ENCODE data around the gene CHRND. TPM values are rescaled to one million over a fixed set of nuclear protein-coding genes. Genes with fewer than 3 reads are reported as not detected.

CHRND gene
- total and polyA plus RNA-seq, 12 donors, result 0.03 to 0.57 (median 0.17) TPM; not detected in 8

GRCh38 chr2:232518844-232519243, 7.1 kb upstream of the CHRND start:
- peaks cover 20 to 69% (median 63%) of the 10 kb centered on the region in 7 donors for H3K27me3 ChIP-seq
- 62 to 65% methylated on average over 6 of the region's 6 CpGs for whole genome bisulfite sequencing, 2 donors

GRCh38 chr2:232519581-232520438, 6.2 kb upstream of the CHRND start, which contains the start of gene PRSS56:
Gene PRSS56 (plus strand): TSS chr2:232520388. CDS start chr2:232520599, 211 bp downstream.
- intact Hi-C loops (cut with DNase I), result loop anchor here (2.0 to 10.0 kb wide), 7 partner anchors 73 to 615 kb away; no protein-coding TSS in a partner anchor
- TF ChIP-seq, protein P1, sequence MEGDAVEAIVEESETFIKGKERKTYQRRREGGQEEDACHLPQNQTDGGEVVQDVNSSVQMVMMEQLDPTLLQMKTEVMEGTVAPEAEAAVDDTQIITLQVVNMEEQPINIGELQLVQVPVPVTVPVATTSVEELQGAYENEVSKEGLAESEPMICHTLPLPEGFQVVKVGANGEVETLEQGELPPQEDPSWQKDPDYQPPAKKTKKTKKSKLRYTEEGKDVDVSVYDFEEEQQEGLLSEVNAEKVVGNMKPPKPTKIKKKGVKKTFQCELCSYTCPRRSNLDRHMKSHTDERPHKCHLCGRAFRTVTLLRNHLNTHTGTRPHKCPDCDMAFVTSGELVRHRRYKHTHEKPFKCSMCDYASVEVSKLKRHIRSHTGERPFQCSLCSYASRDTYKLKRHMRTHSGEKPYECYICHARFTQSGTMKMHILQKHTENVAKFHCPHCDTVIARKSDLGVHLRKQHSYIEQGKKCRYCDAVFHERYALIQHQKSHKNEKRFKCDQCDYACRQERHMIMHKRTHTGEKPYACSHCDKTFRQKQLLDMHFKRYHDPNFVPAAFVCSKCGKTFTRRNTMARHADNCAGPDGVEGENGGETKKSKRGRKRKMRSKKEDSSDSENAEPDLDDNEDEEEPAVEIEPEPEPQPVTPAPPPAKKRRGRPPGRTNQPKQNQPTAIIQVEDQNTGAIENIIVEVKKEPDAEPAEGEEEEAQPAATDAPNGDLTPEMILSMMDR (IDR thresholded peaks at IDR 0.05), result no peak
- no peak within 1 kb of the TSS for H3K27ac ChIP-seq
- no peak for ATAC-seq
- no peaks in the 10 kb centered on the region for H3K36me3 ChIP-seq
- peaks cover 0 to 30% (median 26%) of the 10 kb centered on the region in 9 donors for H3K4me1 ChIP-seq
- peaks cover 20 to 72% (median 65%) of the 10 kb centered on the region in 7 donors for H3K27me3 ChIP-seq
- DNase-seq, result no peak
- H3K9me3 ChIP-seq, result no peaks in the 10 kb centered on the region
- no peak within 1 kb of the TSS for H3K4me3 ChIP-seq
- WGBS, 2 donors, result 55 to 57% methylated on average over 19 of the region's 19 CpGs

More at GRCh38 chr2:232518844-232519243, 7.1 kb upstream of the CHRND start:
- ATAC-seq (no peak), DNase-seq (no peak)
- H3K9me3 ChIP-seq, result no peaks in the 10 kb centered on the region
- TF ChIP-seq, protein P1 (IDR thresholded peaks at IDR 0.05), result no peak
- H3K4me3 ChIP-seq, result no peak overlapping the region
- no peak overlapping the region for H3K27ac ChIP-seq
- H3K4me1 ChIP-seq, result peaks cover 0 to 22% (median 18%) of the 10 kb centered on the region in 9 donors
- H3K36me3 ChIP-seq, result no peaks in the 10 kb centered on the region
- intact Hi-C loops (cut with DNase I), result loop anchor here in 1 of 10 donors (2.0 kb wide), 1 partner anchor 72 kb away; no protein-coding TSS in a partner anchor

DNA sequence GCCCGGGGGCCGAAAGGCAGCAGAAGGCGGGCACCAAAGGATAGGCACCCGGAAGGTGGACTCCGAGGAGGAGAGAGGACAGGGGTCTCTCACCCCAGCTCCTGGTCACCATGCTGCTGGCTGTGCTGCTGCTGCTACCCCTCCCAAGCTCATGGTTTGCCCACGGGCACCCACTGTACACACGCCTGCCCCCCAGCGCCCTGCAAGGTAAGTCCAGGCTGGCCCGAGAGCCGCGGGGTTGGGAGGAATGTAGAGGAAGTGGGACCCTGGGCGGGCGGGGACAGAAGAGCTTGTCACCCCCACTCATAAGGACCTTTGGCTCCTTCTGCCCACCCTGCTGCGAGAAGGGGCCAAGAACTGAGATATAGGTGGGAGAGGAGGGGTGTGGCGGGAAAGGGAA, 5.5 kb upstream of the CHRND start:
- 69 to 72% methylated on average over 15 of the region's 15 CpGs for WGBS, 2 donors
- TF ChIP-seq, protein P1 (IDR thresholded peaks at IDR 0.05), result no peak
- no peaks in the 10 kb centered on the region for H3K9me3 ChIP-seq
- H3K4me3 ChIP-seq, result no peak overlapping the region
- no peaks in the 10 kb centered on the region for H3K36me3 ChIP-seq
- intact Hi-C loops (cut with DNase I), result loop anchor here (5.0 to 10.0 kb wide), 6 partner anchors 73 to 616 kb away; no protein-coding TSS in a partner anchor
- peaks cover 5 to 36% (median 30%) of the 10 kb centered on the region in 9 donors for H3K4me1 ChIP-seq
- no peak for ATAC-seq
- peaks cover 20 to 79% (median 72%) of the 10 kb centered on the region in 7 donors for H3K27me3 ChIP-seq
- DNase-seq, result no peak
- no peak overlapping the region for H3K27ac ChIP-seq

DNA sequence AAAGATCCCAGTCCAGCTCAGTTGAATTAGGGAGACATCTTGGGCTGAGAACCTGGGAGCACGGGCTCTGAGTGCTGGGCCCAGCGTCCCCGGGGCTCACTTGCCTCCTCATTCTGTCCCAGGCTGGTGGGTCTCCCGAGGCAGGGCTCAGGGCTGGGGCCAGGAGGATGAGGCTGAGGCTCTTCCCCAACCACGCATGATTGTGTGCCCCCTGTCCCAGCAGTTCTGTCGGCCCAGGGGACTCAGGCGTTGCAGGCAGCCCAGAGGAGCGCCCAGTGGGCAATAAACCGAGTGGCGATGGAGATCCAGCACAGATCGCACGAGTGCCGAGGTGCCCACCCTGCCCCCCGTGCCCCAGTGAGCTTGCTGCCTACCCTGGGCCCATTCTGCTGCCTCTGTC, 4.9 kb upstream of the CHRND start:
- TF ChIP-seq, protein P1 (IDR thresholded peaks at IDR 0.05), result no peak
- Histone ChIP-seq H3K27ac (no peak overlapping the region), H3K27me3 (peaks cover 20 to 83% (median 74%) of the 10 kb centered on the region in 7 donors), H3K36me3 (no peaks in the 10 kb centered on the region), H3K4me1 (peaks cover 5 to 39% (median 31%) of the 10 kb centered on the region in 9 donors), H3K4me3 (no peak overlapping the region), H3K9me3 (no peaks in the 10 kb centered on the region)
- intact Hi-C loops (cut with DNase I), result loop anchor here (5.0 to 10.0 kb wide), 6 partner anchors 74 to 616 kb away; no protein-coding TSS in a partner anchor
- ATAC-seq (no peak), DNase-seq (no peak)
- WGBS, 2 donors, result 88 to 92% methylated on average over 14 of the region's 14 CpGs

Data from heart right ventricle (tissue), 16 donors.